ENCODE measurements around the gene OARD1.
"Not testable (repeated sequence)": the region's sequence is repeated elsewhere in the genome, so short reads cannot be mapped to it uniquely, and the experiment has no call there.

OARD1 gene

GRCh38 chr6:41025966-41026530, 46.1 kb downstream of the OARD1 start:
- DNase-seq, result no peak

- no peak for DNase-seq
Observed at GRCh38 chr6:41023114-41023513, 49.0 kb downstream of the OARD1 start.

GRCh38 chr6:41022294-41022693, 49.9 kb downstream of the OARD1 start:
- DNase-seq, result no peak

DNA sequence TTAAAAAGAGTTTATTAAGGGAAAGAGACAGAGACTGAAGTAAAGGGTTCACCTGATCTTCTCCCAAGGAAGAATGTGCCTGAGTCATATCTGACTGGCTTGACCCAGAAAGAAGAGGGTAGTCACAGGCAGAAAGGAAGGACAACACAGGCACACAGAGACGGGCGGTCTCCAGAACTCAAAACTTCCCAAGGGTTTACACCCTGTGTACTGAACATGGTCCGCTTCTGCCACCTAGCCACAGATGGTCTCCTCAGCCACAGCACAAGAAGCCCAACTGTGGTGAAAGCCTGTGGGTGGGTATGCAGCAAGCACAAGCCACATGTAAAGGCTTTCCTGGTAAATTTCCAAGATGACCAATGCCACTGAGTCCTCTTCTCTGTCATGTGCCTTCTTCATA, 50.3 kb downstream of the OARD1 start:
- DNase-seq, result no peak

DNA sequence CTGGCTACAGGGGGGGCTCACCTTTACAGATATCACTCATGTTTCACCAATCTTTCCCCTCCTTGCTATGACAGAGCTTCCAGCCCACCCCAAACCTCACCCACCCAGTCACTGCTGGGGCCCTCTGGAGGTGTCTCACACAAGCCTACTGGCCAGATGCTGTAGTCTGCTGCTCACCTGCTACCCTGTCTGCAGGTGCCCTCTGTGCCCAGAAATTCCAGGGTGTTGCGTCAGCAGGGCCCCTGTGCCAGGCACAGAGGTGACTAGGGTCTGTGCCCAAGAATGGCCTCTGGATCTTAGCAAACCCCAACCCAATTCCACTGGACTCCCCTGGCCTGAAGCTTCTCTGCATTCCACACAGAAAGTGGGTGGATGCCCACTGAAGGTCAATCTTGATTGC, 54.5 kb downstream of the OARD1 start:
- no peak for DNase-seq

- DNase-seq, result not testable (repeated sequence)
Observed at GRCh38 chr6:41015860-41016259, 56.3 kb downstream of the OARD1 start.

- DNase-seq, result no peak
Observed at GRCh38 chr6:41014780-41015179, 57.4 kb downstream of the OARD1 start.

All from stimulated activated CD4-positive, alpha-beta T cell treated with anti-CD3 and anti-CD28 coated beads, Interleukin-1b, Interleukin-23, amount 100 ng/mL, for 48 hours (primary cell).